Hematopoietic multipotent progenitor cell treated with erythropoietin and hydrocortisone succinate and interleukin-3 and kit ligand, for 4 days (in vitro differentiated cells): ENCODE measurements around the gene ALG1L2.
"Not testable (repeated sequence)": the region's sequence is repeated elsewhere in the genome, so short reads cannot be mapped to it uniquely, and the experiment has no call there.

ENCODE experiments used
- DNase-seq: peaks from one replicate; pipeline ENCODE4 v3.0.0-alpha.2; 2015

Gene ALG1L2

GRCh38 chr3:130094491-130094941 lies 12.9 kb downstream of the ALG1L2 start:
- peak; percentile 29 for DNase-seq

- not testable (repeated sequence) for DNase-seq
Measured at GRCh38 chr3:130095858-130096257, 14.2 kb downstream of the ALG1L2 start.

DNA sequence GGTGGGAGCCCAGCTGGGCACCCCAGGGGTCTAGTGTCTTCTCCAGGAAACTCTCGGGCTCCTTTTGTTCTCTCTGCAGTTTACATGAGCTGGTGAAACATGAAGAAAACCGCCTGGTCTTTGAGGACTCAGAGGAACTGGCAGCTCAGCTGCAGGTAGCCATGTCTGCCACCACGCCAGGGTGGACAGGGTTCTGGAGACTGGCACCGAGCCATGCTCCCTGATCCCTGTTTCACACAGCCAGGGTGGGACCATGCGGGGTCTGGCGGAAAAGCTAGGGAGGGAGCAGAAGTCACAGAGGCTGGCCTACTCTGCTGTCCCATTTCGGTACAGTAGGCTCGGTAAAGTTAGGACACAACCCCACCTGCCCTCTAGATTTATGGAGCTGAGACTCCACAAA lies 15.5 kb downstream of the ALG1L2 start:
- not testable (repeated sequence) for DNase-seq

DNA sequence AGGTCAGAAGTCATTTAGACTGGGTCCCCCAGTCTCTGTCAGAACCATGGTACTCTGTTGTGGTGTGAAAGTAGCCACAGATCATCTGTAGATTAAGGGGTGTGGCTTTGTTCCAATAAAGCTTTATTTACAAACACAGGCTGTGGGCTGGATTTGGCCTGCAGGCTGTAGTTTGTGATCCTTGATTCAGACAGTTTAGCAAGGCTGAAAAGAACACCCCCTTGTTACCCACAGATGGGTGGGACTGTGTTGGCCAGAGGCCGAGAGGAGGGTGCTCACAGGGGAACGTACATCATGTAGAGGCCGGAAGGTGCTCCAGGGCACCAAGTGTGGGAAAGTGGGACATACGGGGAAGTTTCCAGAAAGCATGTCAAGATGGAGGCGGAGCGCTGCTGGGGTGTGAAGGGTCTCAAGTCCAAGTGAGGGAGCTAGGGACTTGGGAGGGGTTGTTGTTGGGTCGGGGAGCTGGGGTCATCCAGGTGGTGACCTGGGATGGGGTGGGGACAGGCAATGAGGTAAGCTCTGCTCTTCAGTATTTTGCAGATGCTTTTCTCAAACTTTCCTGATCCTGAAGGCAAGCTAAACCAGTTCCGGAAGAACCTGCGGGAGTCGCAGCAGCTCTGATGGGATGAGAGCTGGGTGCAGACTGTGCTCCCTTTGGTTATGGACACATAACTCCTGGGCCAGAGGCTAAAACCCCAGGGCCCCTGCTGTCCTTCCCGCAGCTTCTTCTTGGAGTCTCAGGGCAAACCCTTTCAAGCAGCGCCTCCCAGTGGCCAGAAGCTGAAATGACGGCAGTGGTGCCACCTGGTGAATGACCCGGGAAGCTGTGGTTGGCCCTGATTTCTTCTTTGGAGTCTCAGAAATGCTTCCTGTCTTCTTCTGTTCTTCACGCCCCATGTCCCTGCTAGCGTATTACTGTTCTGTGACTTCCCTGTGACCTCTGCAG lies 16.3 kb downstream of the ALG1L2 start:
- DNase-seq, result not testable (repeated sequence)

DNA sequence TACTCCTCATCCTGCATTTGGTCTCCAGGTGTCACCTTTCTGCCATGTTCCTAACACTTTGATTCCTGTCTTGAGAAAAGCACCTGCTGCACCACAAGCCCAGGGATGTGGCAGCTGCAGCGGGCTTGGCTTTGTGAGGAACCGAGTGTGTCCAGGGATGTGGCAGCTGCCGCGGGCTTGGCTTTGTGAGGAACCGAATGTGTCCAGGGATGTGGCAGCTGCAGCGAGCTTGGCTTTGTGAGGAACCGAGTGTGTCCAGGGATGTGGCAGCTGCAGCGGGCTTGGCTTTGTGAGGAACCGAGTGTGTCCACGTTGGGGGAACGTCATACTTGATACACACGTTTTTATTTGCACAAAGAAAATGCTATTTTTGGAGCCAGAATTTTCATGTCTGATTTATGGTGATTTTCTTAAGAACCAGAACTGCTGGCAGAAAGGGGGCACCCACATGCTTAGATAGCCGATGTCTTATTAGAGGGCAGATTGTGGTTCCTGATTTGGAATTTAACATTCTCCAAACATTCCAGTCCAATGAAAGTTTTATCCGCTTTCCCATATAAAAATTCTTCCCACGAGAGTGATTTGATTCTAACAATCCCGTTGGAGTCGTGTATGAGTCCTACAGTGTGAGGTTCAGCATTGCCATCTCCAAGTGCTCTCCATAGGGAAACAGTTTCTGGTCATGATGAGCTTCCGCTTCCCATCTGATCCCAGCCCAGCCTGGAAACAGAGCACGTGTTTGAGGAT lies 17.2 kb downstream of the ALG1L2 start:
- DNase-seq, result not testable (repeated sequence)

DNA sequence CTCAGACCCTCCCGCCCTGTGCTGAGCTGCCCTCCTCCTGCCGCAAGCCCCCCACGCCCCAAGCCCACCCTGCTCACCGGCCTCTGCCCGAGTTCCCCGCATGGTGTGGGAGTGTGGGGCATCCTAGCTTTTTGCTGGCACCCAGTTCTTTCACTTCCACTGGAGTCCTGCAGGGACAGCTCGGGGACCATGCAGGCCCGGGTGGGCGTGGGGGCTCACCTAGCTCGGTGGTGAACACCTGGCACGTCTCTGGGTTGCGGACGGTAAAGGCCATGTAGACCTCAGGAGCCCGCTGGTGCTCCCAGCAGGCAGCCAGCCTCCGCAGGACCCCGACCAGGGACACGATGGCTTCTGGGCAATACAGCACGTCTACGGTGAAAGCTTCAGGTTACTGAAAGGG lies 20.9 kb downstream of the ALG1L2 start:
- DNase-seq, result not testable (repeated sequence)

GRCh38 chr3:130104191-130104590 lies 22.6 kb downstream of the ALG1L2 start:
- not testable (repeated sequence) for DNase-seq

DNA sequence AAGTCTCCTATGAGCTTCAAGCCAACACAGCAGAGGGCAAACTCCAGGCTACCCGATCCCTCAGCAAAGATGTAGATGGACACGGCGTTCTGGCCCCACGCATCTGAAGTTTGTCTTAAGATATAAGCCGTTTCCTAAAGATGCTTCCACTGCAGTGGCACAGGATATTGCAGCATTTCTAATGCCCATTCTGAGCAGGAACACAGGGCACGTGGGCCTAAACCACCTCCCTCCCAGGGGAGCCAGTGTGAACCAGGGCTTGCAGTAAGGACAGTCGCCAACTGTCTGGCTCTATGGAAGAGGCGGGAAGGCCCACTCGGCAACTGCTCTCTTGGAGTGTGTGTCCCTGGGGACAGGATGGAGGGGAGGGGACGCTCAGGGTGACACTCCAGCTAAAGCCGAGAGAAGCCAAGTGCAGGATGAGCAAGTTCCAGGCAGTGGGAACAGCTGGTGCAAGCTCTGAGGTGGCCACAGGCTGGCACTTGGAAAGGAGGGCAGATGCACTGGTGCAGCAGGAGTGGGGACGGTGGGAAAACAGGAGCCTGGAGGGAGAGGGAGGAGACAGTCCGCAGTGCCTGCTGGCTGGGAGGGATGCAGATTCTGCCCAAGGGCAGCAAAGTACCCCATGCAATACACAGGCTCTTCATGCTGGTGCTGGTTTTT lies 25.8 kb downstream of the ALG1L2 start:
- DNase-seq, result not testable (repeated sequence)

GRCh38 chr3:130108836-130109585 lies 27.4 kb downstream of the ALG1L2 start:
- DNase-seq, result not testable (repeated sequence)

DNA sequence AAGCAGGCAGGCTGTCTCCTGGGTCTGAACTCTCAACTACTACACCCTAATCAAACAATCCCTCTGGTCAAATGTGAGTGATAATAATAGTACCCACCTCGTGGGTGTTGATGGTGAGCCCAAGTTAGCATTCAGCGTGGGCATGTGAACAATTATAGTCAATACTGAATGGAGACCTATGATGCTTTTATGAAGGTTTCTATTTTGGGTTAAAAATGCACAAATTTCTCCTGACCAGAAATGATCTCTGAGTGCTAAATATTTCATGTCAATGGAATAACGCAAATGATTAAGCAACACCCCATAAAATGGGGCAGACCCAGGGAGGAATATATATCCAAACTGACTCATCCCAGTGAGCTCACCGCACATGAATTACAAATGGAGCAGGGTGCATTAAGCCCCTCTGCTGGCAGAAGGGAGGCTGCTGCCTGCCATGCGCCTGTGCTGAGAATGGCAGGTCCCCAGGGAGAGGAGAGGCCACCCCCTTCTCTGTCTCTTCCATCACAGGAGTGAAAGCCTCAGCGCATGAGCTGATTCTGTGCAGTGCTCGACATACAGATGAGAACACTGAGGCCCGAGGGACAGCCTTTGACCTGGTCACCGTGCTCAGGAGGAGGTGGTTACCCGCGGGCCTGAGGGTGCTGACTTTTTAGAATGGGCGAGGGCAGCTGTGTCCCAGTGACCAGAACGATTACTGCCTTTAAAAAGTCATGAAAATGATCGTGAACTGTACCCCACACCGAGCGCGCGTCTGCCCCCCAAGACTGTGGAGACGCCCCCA lies 28.9 kb downstream of the ALG1L2 start:
- peak; percentile 25 for DNase-seq

GRCh38 chr3:130111185-130111864 lies 29.7 kb downstream of the ALG1L2 start:
- peak; percentile 100 for DNase-seq

GRCh38 chr3:130111865-130112747 lies 30.5 kb downstream of the ALG1L2 start:
- DNase-seq, result peak; percentile 97

DNA sequence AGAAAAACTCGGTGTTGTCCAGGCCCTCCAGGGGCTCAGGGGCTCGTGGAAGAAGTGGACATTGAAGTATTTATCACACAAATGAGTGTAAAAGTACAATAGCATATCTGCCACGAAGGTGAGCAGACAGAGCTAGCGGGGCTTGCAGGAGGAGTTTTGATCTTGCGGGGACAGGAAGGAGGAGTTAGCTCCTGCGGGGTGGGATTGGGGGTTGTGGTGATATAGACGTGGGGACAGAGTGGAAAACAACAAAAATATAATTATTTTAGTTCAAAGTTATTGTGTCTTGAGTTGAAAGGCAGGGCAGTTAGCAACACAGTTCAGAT lies 31.1 kb downstream of the ALG1L2 start:
- DNase-seq, result not testable (repeated sequence)

GRCh38 chr3:130115400-130115799 lies 33.8 kb downstream of the ALG1L2 start:
- DNase-seq, result not testable (repeated sequence)

- no peak for DNase-seq
Measured at GRCh38 chr3:130117933-130118332, 36.3 kb downstream of the ALG1L2 start.

GRCh38 chr3:130119824-130120223 lies 38.2 kb downstream of the ALG1L2 start:
- peak; percentile 84 for DNase-seq

GRCh38 chr3:130120291-130120690 lies 38.7 kb downstream of the ALG1L2 start:
- DNase-seq, result peak; percentile 40

GRCh38 chr3:130122891-130123775 lies 41.5 kb downstream of the ALG1L2 start:
- DNase-seq, result not testable (repeated sequence)

DNA sequence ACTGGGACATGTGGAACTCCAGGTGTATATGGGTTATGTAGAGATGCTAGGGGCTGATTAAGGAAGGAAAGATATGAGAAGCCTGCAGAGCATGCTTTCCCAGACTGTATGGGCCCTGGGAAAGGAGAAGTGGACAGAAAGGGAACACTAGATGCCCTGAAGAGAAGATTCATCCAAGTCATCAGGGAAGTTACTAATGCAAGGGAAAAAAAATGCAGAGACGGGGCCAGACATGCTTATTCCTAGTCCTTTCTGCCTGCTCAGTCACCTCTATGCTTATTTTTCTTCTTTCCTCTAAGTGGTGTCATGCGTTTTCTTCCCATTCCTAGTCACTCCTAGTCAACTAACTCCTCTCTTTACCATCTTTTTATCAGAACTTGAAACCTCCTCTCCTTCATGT lies 43.8 kb downstream of the ALG1L2 start:
- DNase-seq, result not testable (repeated sequence)
